ENCODE results near the gene KAT6B.
"Not testable (repeated sequence)": the region's sequence is repeated elsewhere in the genome, so short reads cannot be mapped to it uniquely, and the experiment has no call there.

KAT6B gene

DNA sequence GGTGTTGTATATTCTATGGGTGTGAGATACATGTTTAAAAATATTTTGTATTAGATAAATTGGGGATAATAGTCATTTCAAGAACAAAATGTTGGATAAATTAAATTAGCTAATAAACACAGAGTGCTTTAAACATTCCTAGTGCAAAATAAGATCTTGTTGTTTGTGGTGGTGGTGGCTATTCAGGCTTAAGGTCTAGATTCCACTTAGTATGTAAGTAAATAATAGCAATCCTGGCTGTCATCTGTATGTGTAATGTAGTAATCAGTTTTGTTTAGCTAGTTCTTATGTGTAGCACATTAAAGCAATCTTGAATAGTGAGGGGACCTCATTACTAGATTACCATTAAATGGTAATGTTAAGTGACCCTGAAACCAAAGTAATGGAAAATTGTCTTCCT is 48.7 kb downstream of the KAT6B start:
- H3K4me1 ChIP-seq (ENCODE audit: control insufficient read depth, insufficient read depth, low read length): peaks cover 22% of the 10 kb centered on the region
- H3K36me3 ChIP-seq (ENCODE audit: control insufficient read depth in 2 of 2, insufficient read depth in 1 of 2, low read length in 2 of 2): no peaks in the 10 kb centered on the region; a peak in 1 of 3 replicates
- CTCF ChIA-PET: no interaction called here
- 0 out of 2 replicates have a peak overlapping the region, but pooled peaks have one; percentile 27 for H3K27ac ChIP-seq (ENCODE audit: extremely low read depth, low read depth, low read length)
- POLR2A ChIA-PET: no interaction called here
- TF ChIP-seq ZNF664 (tag by site-specific recombination; IDR thresholded peaks at IDR 0.05) (peak; percentile 69; the same call in 1 of the 2 replicates), GLIS2 (tag by site-specific recombination; IDR thresholded peaks at IDR 0.05) (no peak)
- TF ChIP-seq, protein P1, sequence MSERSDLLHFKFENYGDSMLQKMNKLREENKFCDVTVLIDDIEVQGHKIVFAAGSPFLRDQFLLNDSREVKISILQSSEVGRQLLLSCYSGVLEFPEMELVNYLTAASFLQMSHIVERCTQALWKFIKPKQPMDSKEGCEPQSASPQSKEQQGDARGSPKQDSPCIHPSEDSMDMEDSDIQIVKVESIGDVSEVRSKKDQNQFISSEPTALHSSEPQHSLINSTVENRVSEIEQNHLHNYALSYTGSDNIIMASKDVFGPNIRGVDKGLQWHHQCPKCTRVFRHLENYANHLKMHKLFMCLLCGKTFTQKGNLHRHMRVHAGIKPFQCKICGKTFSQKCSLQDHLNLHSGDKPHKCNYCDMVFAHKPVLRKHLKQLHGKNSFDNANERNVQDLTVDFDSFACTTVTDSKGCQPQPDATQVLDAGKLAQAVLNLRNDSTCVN (tag by site-specific recombination; optimal IDR thresholded peaks at IDR 0.05): no peak
- H3K9me3 ChIP-seq (ENCODE audit: control insufficient read depth, insufficient read depth, low read depth, low read length): no peaks in the 10 kb centered on the region
- no peak overlapping the region for H3K4me3 ChIP-seq (ENCODE audit: low read depth, low read length)

- Histone ChIP-seq H3K4me3 (ENCODE audit: low read depth, low read length) (no peak overlapping the region), H3K9me3 (ENCODE audit: control insufficient read depth, insufficient read depth, low read depth, low read length) (no peaks in the 10 kb centered on the region), H3K36me3 (ENCODE audit: control insufficient read depth in 2 of 2, insufficient read depth in 1 of 2, low read length in 2 of 2) (no peaks in the 10 kb centered on the region; a peak in 1 of 3 replicates), H3K27ac (ENCODE audit: extremely low read depth, low read depth, low read length) (peak overlapping the region; percentile 27; the same call in 1 of the 2 replicates), H3K4me1 (ENCODE audit: control insufficient read depth, insufficient read depth, low read length) (peaks cover 22% of the 10 kb centered on the region)
- CTCF ChIA-PET: no interaction called here
- TF ChIP-seq TCF7L2 (IDR thresholded peaks at IDR 0.05; ENCODE audit: borderline replicate concordance, low read depth, low read length) (no peak), OSR2 (tag by site-specific recombination; IDR thresholded peaks at IDR 0.05) (peak; percentile 26; the same call in 1 of the 2 replicates), ZBTB6 (tag by site-specific recombination; IDR thresholded peaks at IDR 0.05) (peak; percentile 40; the same call in 1 of the 2 replicates), ZNF596 (tag by site-specific recombination; IDR thresholded peaks at IDR 0.05) (no peak), WT1 (tag by site-specific recombination; IDR thresholded peaks at IDR 0.05) (peak; percentile 70), ZNF398 (tag by site-specific recombination; IDR thresholded peaks at IDR 0.05) (peak; percentile 45; the same call in 1 of the 2 replicates), ZNF701 (tag by site-specific recombination; IDR thresholded peaks at IDR 0.05) (0 out of 2 replicates have a peak, but pooled peaks have one; percentile 83), PRDM6 (tag by site-specific recombination; IDR thresholded peaks at IDR 0.05) (peak; percentile 84)
- POLR2A ChIA-PET: interaction anchor here (1.2 kb wide), 1 partner anchor 28 kb away, joined by 3 read pairs; no protein-coding TSS in a partner anchor
Observed at GRCh38 chr10:74875966-74876365, 49.6 kb downstream of the KAT6B start.

DNA sequence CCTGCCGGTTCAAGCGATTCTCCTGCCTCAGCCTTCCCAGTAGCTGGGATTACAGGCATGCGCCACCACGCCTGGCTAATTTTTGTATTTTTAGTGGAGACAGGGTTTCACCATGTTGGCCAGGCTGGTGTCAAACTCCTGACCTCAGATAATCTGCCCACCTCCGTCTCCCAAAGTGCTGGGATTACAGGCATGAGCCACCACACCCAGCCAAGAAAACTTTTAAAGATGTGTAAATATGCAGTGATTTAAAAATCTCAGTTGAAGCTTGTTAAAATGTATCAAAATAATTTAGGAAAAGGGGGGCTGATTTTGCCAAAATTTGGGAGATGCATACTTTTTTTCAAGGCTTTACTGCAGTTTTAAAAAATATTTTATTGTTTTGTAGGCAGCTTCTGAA is 50.7 kb downstream of the KAT6B start:
- H3K4me3 ChIP-seq (ENCODE audit: low read depth, low read length); H3K9me3 ChIP-seq (ENCODE audit: control insufficient read depth, insufficient read depth, low read depth, low read length); CTCF ChIA-PET; H3K27ac ChIP-seq (ENCODE audit: extremely low read depth, low read depth, low read length); POLR2A ChIA-PET; H3K36me3 ChIP-seq (ENCODE audit: control insufficient read depth in 2 of 2, insufficient read depth in 1 of 2, low read length in 2 of 2): not testable (repeated sequence)
- H3K4me1 ChIP-seq (ENCODE audit: control insufficient read depth, insufficient read depth, low read length): peaks cover 22% of the 10 kb centered on the region
- TF ChIP-seq GFI1B (tag by site-specific recombination; IDR thresholded peaks at IDR 0.05): peak; percentile 35; the same call in 1 of the 2 replicates

All from HEK293 (cell line).